Measurements from ENCODE around the gene PCDHA7. TPM values are rescaled to one million over a fixed set of nuclear protein-coding genes. Genes with fewer than 3 reads are reported as not detected.
"Not testable (repeated sequence)": the region's sequence is repeated elsewhere in the genome, so short reads cannot be mapped to it uniquely, and the experiment has no call there.

PCDHA7 gene
- total RNA-seq, 1 donor from 2014 or later: not detected

DNA sequence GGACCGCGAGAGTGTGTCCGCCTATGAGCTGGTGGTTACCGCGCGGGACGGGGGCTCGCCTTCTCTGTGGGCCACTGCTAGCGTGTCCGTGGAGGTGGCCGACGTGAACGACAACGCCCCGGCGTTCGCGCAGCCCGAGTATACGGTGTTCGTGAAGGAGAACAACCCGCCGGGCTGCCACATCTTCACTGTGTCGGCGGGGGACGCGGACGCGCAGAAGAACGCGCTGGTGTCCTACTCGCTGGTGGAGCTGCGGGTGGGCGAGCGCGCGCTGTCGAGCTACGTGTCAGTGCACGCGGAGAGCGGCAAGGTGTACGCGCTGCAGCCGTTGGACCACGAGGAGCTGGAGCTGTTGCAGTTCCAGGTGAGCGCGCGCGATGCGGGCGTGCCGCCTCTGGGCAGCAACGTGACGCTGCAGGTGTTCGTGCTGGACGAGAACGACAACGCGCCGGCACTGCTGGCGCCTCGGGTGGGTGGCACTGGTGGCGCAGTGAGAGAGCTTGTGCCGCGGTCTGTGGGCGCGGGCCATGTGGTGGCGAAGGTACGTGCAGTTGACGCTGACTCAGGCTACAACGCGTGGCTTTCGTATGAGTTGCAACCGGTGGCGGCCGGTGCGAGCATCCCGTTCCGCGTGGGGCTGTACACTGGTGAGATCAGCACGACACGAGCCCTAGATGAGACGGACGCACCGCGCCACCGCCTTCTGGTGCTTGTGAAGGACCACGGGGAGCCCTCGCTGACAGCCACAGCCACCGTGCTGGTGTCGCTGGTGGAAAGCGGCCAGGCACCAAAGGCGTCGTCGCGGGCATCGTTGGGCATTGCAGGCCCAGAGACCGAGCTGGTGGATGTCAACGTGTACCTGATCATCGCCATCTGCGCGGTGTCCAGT, 1.8 kb downstream of the PCDHA7 start:
- TF ChIP-seq, protein P1, sequence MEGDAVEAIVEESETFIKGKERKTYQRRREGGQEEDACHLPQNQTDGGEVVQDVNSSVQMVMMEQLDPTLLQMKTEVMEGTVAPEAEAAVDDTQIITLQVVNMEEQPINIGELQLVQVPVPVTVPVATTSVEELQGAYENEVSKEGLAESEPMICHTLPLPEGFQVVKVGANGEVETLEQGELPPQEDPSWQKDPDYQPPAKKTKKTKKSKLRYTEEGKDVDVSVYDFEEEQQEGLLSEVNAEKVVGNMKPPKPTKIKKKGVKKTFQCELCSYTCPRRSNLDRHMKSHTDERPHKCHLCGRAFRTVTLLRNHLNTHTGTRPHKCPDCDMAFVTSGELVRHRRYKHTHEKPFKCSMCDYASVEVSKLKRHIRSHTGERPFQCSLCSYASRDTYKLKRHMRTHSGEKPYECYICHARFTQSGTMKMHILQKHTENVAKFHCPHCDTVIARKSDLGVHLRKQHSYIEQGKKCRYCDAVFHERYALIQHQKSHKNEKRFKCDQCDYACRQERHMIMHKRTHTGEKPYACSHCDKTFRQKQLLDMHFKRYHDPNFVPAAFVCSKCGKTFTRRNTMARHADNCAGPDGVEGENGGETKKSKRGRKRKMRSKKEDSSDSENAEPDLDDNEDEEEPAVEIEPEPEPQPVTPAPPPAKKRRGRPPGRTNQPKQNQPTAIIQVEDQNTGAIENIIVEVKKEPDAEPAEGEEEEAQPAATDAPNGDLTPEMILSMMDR (conservative IDR thresholded peaks at IDR 0.05; ENCODE audit: low read depth, low read length): no peak
- no peak overlapping the region for H3K4me3 ChIP-seq (ENCODE audit: low read depth, low read length)
- DNase-seq (ENCODE audit: low read depth): no peak

- DNase-seq (ENCODE audit: low read depth): no peak
- peak within 1 kb of the TSS; percentile 13 for H3K4me3 ChIP-seq (ENCODE audit: low read depth, low read length)
- TF ChIP-seq, protein P1 (conservative IDR thresholded peaks at IDR 0.05; ENCODE audit: low read depth, low read length): peak; percentile 40
Observed at GRCh38 chr5:140840978-140841962, 7.2 kb downstream of the PCDHA7 start, which contains the start of gene PCDHA8. Gene PCDHA8, plus strand, starts transcription at chr5:140841187. Its CDS starts 135 bp downstream, at chr5:140841322.

GRCh38 chr5:140842798-140843733, 9.0 kb downstream of the PCDHA7 start:
- TF ChIP-seq, protein P1 (conservative IDR thresholded peaks at IDR 0.05; ENCODE audit: low read depth, low read length): no peak
- no peak for DNase-seq (ENCODE audit: low read depth)

DNA sequence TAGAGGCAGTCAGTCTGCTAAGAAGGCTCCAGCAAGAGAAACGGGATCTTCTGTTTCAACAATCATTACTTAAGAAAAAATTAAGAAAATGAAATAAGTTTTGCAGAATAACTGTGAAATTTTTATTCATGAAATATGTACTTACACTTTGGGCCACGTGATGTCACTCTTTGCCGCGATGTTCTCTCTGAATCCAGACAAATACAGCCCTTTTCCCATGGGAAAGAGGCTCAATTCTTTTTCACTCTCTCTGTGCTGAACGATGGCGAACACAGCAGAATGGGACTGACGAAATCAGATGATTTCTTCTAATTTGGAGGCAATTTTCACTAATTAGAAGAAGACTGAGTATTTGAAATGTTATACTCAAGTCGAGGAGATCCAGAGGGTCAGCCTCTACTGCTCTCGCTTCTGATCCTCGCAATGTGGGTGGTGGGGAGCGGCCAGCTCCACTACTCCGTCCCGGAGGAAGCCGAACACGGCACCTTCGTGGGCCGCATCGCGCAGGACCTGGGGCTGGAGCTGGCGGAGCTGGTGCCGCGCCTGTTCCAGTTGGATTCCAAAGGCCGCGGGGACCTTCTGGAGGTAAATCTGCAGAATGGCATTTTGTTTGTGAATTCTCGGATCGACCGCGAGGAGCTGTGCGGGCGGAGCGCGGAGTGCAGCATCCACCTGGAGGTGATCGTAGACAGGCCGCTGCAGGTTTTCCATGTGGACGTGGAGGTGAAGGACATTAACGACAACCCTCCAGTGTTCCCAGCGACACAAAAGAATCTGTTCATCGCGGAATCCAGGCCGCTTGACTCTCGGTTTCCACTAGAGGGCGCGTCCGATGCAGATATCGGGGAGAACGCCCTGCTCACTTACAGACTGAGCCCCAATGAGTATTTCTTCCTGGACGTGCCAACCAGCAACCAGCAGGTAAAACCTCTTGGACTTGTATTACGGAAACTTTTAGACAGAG, 14.4 kb downstream of the PCDHA7 start, which contains the start of gene PCDHA9:
Gene PCDHA9 (plus strand): TSS at position 244 of the 964 bp plus-strand sequence. CDS start 114 bp downstream, at position 358.
- not testable (repeated sequence) for DNase-seq (ENCODE audit: low read depth); H3K4me3 ChIP-seq (ENCODE audit: low read depth, low read length)

More at GRCh38 chr5:140842798-140843733, 9.0 kb downstream of the PCDHA7 start:
- H3K4me3 ChIP-seq (ENCODE audit: low read depth, low read length): no peak overlapping the region

DNA sequence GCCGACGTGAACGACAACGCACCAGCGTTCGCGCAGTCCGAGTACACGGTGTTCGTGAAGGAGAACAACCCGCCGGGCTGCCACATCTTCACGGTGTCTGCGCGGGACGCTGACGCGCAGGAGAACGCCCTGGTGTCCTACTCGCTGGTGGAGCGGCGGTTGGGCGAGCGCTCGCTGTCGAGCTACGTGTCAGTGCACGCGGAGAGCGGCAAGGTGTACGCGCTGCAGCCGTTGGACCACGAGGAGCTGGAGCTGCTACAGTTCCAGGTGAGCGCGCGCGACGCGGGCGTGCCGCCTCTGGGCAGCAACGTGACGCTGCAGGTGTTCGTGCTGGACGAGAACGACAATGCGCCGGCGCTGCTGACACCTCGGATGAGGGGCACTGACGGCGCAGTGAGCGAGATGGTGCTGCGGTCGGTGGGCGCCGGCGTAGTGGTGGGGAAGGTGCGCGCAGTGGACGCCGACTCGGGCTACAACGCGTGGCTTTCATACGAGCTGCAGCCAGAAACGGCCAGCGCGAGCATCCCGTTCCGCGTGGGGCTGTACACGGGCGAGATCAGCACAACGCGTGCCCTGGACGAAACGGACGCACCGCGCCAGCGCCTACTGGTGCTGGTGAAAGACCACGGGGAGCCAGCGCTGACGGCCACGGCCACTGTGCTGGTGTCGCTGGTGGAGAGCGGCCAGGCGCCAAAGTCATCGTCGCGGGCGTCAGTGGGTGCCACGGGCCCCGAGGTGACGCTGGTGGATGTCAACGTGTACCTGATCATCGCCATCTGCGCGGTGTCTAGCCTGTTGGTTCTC, 16.0 kb downstream of the PCDHA7 start:
- DNase-seq (ENCODE audit: low read depth); H3K4me3 ChIP-seq (ENCODE audit: low read depth, low read length): not testable (repeated sequence)

DNA sequence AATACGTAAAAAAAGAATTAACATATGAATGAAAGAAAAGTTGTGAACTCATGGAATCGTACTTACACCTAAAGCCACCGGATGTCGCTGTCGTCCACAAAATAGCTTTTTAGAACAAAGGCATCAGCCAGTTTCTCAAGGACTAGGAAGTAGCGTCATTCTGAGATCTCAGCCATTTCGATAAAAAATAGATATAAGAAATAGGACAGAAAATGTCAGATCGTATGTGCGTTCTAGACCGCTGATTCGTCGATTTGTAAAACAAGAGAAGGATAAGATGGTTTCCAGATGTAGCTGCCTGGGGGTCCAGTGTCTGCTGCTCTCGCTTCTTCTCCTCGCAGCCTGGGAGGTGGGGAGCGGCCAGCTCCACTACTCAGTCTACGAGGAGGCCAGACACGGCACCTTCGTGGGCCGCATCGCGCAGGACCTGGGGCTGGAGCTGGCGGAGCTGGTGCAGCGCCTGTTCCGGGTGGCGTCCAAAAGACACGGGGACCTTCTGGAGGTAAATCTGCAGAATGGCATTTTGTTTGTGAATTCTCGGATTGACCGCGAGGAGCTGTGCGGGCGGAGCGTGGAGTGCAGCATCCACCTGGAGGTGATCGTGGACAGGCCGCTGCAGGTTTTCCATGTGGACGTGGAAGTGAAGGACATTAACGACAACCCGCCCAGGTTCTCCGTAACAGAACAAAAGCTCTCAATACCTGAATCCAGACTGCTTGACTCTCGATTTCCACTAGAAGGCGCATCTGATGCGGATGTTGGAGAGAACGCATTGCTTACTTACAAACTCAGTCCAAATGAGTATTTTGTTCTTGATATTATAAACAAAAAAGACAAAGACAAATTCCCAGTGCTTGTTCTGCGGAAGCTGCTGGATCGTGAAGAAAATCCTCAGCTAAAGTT, 22.0 kb downstream of the PCDHA7 start, which contains the start of gene PCDHA10:
Gene PCDHA10 (plus strand): TSS at position 126 of the 903 bp plus-strand sequence. CDS start 152 bp downstream, at position 278.
- TF ChIP-seq, protein P1 (conservative IDR thresholded peaks at IDR 0.05; ENCODE audit: low read depth, low read length): peak; percentile 39
- no peak for DNase-seq (ENCODE audit: low read depth)
- H3K4me3 ChIP-seq (ENCODE audit: low read depth, low read length): peak within 1 kb of the TSS; percentile 44

Data from epithelial cell of proximal tubule (primary cell).